ENCODE measurements around the gene CALR. TPM values are rescaled to one million over a fixed set of nuclear protein-coding genes. Genes with fewer than 3 reads are reported as not detected.

The CALR gene
- total and polyA plus RNA-seq, 9 of the 15 experiments (the other 6 are each of a cell fraction or from before 2014, with no cell fraction given): 126 to 811 (median 642) TPM

DNA sequence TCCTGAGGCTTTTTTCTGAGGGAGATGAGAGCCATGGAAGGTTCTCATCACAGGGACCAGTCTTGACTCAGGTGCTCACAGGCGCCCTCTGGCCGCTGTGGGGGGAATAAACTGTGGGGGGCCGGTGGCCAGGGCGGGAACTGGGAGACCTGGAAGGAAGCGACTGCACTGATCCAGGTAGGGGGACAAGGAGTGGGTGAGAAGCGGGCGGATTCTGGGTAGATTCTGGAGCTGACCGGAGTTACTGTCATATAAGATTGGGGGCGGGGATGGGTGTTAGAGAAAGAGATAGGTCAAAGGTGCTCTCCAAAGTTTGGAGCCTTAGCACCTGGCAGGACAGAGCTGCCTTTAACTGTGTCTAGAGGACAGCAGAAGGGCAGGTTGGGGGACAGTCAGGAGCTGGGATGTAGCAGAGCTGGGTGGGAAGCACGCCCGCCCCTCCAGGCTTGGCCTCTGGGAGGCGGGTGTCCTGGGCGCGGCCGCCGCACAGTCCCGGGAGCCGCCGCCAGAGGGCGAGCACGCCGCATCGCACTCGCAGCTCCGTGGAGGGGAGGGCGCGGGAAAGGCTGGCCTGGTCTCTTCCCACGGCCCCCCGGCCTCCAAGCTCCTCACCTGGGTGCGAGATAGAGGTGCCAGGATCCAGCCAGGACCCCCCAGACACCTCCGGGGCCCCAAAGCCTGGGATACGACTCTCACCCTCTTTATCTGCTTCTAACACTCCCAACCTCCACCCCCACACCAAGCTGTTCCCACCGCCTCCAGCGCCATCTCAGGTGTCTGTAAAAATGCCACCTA lies 26.8 kb downstream of the CALR start:
- no TSS peak for BruUV-seq (replicated peaks)
- Histone ChIP-seq H3K27me3 (ENCODE audit: control insufficient read depth in 2 of 2, insufficient read depth in 2 of 2, low read length in 2 of 2) (no peaks in the 10 kb centered on the region), H3K9me1 (ENCODE audit: control insufficient read depth, insufficient read depth, low read length) (peaks cover 5% of the 10 kb centered on the region), H3K36me3 (ENCODE audit: control insufficient read depth, insufficient read depth, low read length) (no peaks in the 10 kb centered on the region), H3K4me3 (peak overlapping the region; percentile 64), H3K27ac (ENCODE audit: extremely low read depth, low read depth, low read length) (peak overlapping the region; percentile 92), H4K20me1 (replicated peaks; ENCODE audit: control insufficient read depth, insufficient read depth, low read length) (no peaks in the 10 kb centered on the region), H3K4me1 (replicated peaks in 1 of 2; ENCODE audit: control insufficient read depth in 2 of 2, insufficient read depth in 2 of 2, low read length in 2 of 2) (peaks cover 9 to 24% of the 10 kb centered on the region in 2 experiments; a peak in 4 of 5 replicates), H3K9me3 (replicated peaks; ENCODE audit: control insufficient read depth, insufficient read depth, low read depth, low read length) (no peaks in the 10 kb centered on the region), H3K4me2 (ENCODE audit: insufficient read depth, low read length) (peak overlapping the region; percentile 98), H2AFZ (ENCODE audit: low read depth, low read length) (peak overlapping the region; percentile 100), H3K9ac (ENCODE audit: insufficient read depth in 1 of 2, low read depth in 2 of 2, low read length in 2 of 2) (peak overlapping the region; percentile 91 to 94), H3K79me2 (ENCODE audit: control insufficient read depth, insufficient read depth, low read length) (0 out of 3 replicates have a peak, but pooled peaks cover 2% of the 10 kb centered on the region)
- ATAC-seq (peak; percentile 98), FAIRE-seq (peak; percentile 80), DNase-seq (ENCODE audit: extremely low read depth in 1 of 4, low spot score in 3 of 4) (peak; percentile 85 to 93 (median 86))
- 1% methylated on average over 29 of the region's 34 CpGs for WGBS (ENCODE audit: insufficient coverage, low coverage, missing lambda C conversion rate)
- CTCF ChIA-PET (ENCODE audit: low intra/inter-chr PET ratio): interaction anchor here (0.5 to 2.9 kb wide), 19 partner anchors 33 to 463 kb away, joined by 3 to 46 read pairs (median 5); no protein-coding TSS in a partner anchor
- POLR2A ChIA-PET: interaction anchor here (0.6 to 1.7 kb wide), 18 partner anchors 10 to 583 kb away, joined by 3 to 18 read pairs (median 4); partner anchors contain the start of gene GADD45GIP1
- intact Hi-C loops (cut with micrococcal nuclease): loop anchor here (5.0 kb wide), 1 partner anchor 78 kb away; the partner anchor contains the start of gene KLF1
- in situ Hi-C loops (cut with MboI): loop anchor here (5.0 kb wide), 1 partner anchor 282 kb away; no protein-coding TSS in a partner anchor
- TF ChIP-seq MECOM (CRISPR knock-in tag; IDR thresholded peaks at IDR 0.05) (no peak), U2AF2 (optimal IDR thresholded peaks at IDR 0.05; ENCODE audit: low read depth, low read length) (no peak), ZBTB1 (CRISPR knock-in tag; IDR thresholded peaks at IDR 0.05; ENCODE audit: borderline replicate concordance, low read depth) (0 out of 2 replicates have a peak, but pooled peaks have one; percentile 15), EGR1 (conservative IDR thresholded peaks at IDR 0.05) (peak; percentile 93), CC2D1A (IDR thresholded peaks at IDR 0.05) (peak; percentile 41), CCNT2 (IDR thresholded peaks at IDR 0.05; ENCODE audit: borderline replicate concordance, extremely low read depth, insufficient read length, low read depth, low read length) (peak; percentile 63), ELF2 (CRISPR knock-in tag; IDR thresholded peaks at IDR 0.05) (no peak), FOXA3 (CRISPR knock-in tag; conservative IDR thresholded peaks at IDR 0.05 in 1 of 2, IDR thresholded peaks at IDR 0.05 in 1 of 2) (no peak), MYNN (IDR thresholded peaks at IDR 0.05) (no peak), MYNN (CRISPR knock-in tag; IDR thresholded peaks at IDR 0.05) (no peak), CEBPB (tag; IDR thresholded peaks at IDR 0.05) (no peak), ARHGAP35 (IDR thresholded peaks at IDR 0.05; ENCODE audit: partially characterized antibody) (no peak), EHMT2 (IDR thresholded peaks at IDR 0.05) (no peak), TEAD4 (IDR thresholded peaks at IDR 0.05; ENCODE audit: low read length) (peak; percentile 39; the same call in 1 of the 2 replicates), TEAD4 (CRISPR knock-in tag; IDR thresholded peaks at IDR 0.05; ENCODE audit: borderline replicate concordance) (no peak), SPI1 (IDR thresholded peaks at IDR 0.05; ENCODE audit: borderline replicate concordance, low read depth, low read length) (no peak)
- TF ChIP-seq, protein P1, sequence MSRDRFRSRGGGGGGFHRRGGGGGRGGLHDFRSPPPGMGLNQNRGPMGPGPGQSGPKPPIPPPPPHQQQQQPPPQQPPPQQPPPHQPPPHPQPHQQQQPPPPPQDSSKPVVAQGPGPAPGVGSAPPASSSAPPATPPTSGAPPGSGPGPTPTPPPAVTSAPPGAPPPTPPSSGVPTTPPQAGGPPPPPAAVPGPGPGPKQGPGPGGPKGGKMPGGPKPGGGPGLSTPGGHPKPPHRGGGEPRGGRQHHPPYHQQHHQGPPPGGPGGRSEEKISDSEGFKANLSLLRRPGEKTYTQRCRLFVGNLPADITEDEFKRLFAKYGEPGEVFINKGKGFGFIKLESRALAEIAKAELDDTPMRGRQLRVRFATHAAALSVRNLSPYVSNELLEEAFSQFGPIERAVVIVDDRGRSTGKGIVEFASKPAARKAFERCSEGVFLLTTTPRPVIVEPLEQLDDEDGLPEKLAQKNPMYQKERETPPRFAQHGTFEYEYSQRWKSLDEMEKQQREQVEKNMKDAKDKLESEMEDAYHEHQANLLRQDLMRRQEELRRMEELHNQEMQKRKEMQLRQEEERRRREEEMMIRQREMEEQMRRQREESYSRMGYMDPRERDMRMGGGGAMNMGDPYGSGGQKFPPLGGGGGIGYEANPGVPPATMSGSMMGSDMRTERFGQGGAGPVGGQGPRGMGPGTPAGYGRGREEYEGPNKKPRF (IDR thresholded peaks at IDR 0.05; ENCODE audit: low read depth, low read length): no peak
- TF ChIP-seq, protein P2, sequence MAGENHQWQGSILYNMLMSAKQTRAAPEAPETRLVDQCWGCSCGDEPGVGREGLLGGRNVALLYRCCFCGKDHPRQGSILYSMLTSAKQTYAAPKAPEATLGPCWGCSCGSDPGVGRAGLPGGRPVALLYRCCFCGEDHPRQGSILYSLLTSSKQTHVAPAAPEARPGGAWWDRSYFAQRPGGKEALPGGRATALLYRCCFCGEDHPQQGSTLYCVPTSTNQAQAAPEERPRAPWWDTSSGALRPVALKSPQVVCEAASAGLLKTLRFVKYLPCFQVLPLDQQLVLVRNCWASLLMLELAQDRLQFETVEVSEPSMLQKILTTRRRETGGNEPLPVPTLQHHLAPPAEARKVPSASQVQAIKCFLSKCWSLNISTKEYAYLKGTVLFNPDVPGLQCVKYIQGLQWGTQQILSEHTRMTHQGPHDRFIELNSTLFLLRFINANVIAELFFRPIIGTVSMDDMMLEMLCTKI (IDR thresholded peaks at IDR 0.05; ENCODE audit: partially characterized antibody): no peak
